K562 (cell line): ENCODE data around the gene OR1D5. TPM values are rescaled to one million over a fixed set of nuclear protein-coding genes. Genes with fewer than 3 reads are reported as not detected.

ENCODE experiments used
- ATAC-seq: fragments of 200-7000 bp; cut with Tn5 transposase; 3 replicates; pipeline ENCODE4 v1.9.1; 2020; ENCODE audit warnings: moderate library complexity
- BruUV-seq: library from RNA; stranded (reverse); fragments of 400-500 nt; replicated peaks from 2 replicates; lab custom pipeline; 2021; lab: Mats Ljungman, UMichigan
- CTCF ChIA-PET: fragments of 300-600 bp; formaldehyde crosslinking; extraction: SDS; loops from one replicate; lab custom pipeline; 2021; ENCODE audit warnings: low intra/inter-chr PET ratio; lab: Yijun Ruan, JAX
- POLR2A ChIA-PET: fragments of 300-600, 350-650 bp; sonication (Branson Sonifier 250); formaldehyde crosslinking; extraction: SDS; loops from one replicate; lab custom pipeline; 2021; ENCODE audit warnings: antibody characterized with exemption, inconsistent platforms; lab: Yijun Ruan, JAX
- DNase-seq, 4 experiments: peaks; one replicate each; pipeline versions ENCODE4 v3.0.0 to v3.0.0-alpha.2; 2011 to 2018; ENCODE audit warnings: low spot score in 3 of 4, mixed read lengths in 3 of 4; ENCODE audit errors: extremely low read depth in 1 of 4
- FAIRE-seq: peaks from 2 replicates; lab custom pipeline; 2011; peaks lifted over from hg19 to GRCh38; lab: Jason Lieb, UNC
- H2AFZ ChIP-seq: 2 replicates; pipeline ENCODE4 v1.6.0; 2011; ENCODE audit warnings: low read depth, low read length, control low read depth, inconsistent platforms
- H3K27ac ChIP-seq: fragments of 200-600 bp; 3 replicates; pipeline ENCODE4 v1.8.0; 2011; ENCODE audit warnings: low read depth, mild to moderate bottlenecking, control low read depth, inconsistent platforms, low read length, moderate library complexity, mixed read lengths; ENCODE audit errors: extremely low read depth
- H3K27me3 ChIP-seq, 2 experiments: fragments of 300-600 bp in 1 of 2; 2 replicates in 1 of 2; 3 replicates in 1 of 2; pipeline versions ENCODE4 v1.6.0 to v1.8.0; 2011; ENCODE audit warnings: inconsistent platforms in 2 of 2, low read length in 2 of 2, mild to moderate bottlenecking in 1 of 2, mixed read lengths in 1 of 2, moderate library complexity in 1 of 2; ENCODE audit not compliant: control insufficient read depth in 2 of 2, insufficient read depth in 2 of 2
- H3K36me3 ChIP-seq: fragments of 300-600 bp; 3 replicates; pipeline ENCODE4 v1.8.0; 2011; ENCODE audit warnings: mild to moderate bottlenecking, low read length, inconsistent platforms; ENCODE audit not compliant: control insufficient read depth, insufficient read depth
- H3K4me1 ChIP-seq, 2 experiments: fragments of 200-600 bp in 1 of 2; replicated peaks in 1 of 2; 2 replicates in 1 of 2; 3 replicates in 1 of 2; pipeline versions ENCODE4 v1.5.1 to v1.8.0; 2011; ENCODE audit warnings: inconsistent platforms in 2 of 2, low read length in 2 of 2, mild to moderate bottlenecking in 1 of 2, mixed read lengths in 1 of 2, moderate library complexity in 1 of 2; ENCODE audit not compliant: control insufficient read depth in 2 of 2, insufficient read depth in 2 of 2
- H3K4me2 ChIP-seq: 2 replicates; pipeline ENCODE4 v1.6.1; 2011; ENCODE audit warnings: low read length, control low read depth, inconsistent platforms, mixed read lengths; ENCODE audit not compliant: insufficient read depth
- H3K4me3 ChIP-seq: fragments of 200-600 bp; sonication (generic), shearing (Covaris generic); 2 replicates; pipeline ENCODE4 v1.5.1; 2016; ENCODE audit warnings: control low read depth, inconsistent platforms
- H3K79me2 ChIP-seq: fragments of 200-600 bp; 3 replicates; pipeline ENCODE4 v1.8.0; 2011; ENCODE audit warnings: low read length, inconsistent platforms; ENCODE audit not compliant: control insufficient read depth, insufficient read depth
- H3K9ac ChIP-seq, 2 experiments: 2 replicates each; pipeline versions ENCODE4 v1.6.0 to v1.6.1; 2011; ENCODE audit warnings: low read depth in 2 of 2, low read length in 2 of 2, control low read depth in 1 of 2, inconsistent platforms in 1 of 2, mild to moderate bottlenecking in 1 of 2, mixed read lengths in 1 of 2; ENCODE audit not compliant: insufficient read depth in 1 of 2
- H3K9me1 ChIP-seq: one replicate; pipeline ENCODE4 v1.6.0; 2011; ENCODE audit warnings: inconsistent platforms, mild to moderate bottlenecking, low read length, moderate library complexity; ENCODE audit not compliant: control insufficient read depth, insufficient read depth
- H3K9me3 ChIP-seq: replicated peaks from 2 replicates; pipeline ENCODE4 v1.5.1; 2011; ENCODE audit warnings: low read depth, low read length, inconsistent platforms; ENCODE audit not compliant: control insufficient read depth, insufficient read depth
- H4K20me1 ChIP-seq: replicated peaks from 2 replicates; pipeline ENCODE4 v1.6.1; 2011; ENCODE audit warnings: low read length, inconsistent platforms, mixed read lengths; ENCODE audit not compliant: control insufficient read depth, insufficient read depth
- BRF2 ChIP-seq: IDR thresholded peaks from 3 replicates; pipeline ENCODE4 v1.6.1; 2011; ENCODE audit warnings: borderline replicate concordance, mild to moderate bottlenecking; ENCODE audit not compliant: insufficient read length, insufficient read depth
- CSDE1 ChIP-seq, 2 experiments: fragments of 450-650 bp; IDR thresholded peaks; 2 replicates each; pipeline ENCODE4 v1.6.1; 2016; ENCODE audit warnings: mild to moderate bottlenecking in 1 of 2
- MLLT1 ChIP-seq, 2 experiments: fragments of 450-650 bp; IDR thresholded peaks; 2 replicates each; pipeline ENCODE4 v1.6.1; 2016
- RCOR1 ChIP-seq, 2 experiments: IDR thresholded peaks; 2 replicates each; pipeline ENCODE4 v1.6.1; 2012; ENCODE audit warnings: low read depth in 2 of 2, low read length in 2 of 2, borderline replicate concordance in 1 of 2, improper control_type of control experiment in 1 of 2
- UBTF ChIP-seq, 2 experiments: IDR thresholded peaks; 2 replicates each; pipeline ENCODE4 v1.6.1; 2012; ENCODE audit warnings: improper control_type of control experiment in 2 of 2, low read depth in 2 of 2, low read length in 2 of 2, borderline replicate concordance in 1 of 2
- ZNF212 ChIP-seq: fragments of 450-650 bp; formaldehyde crosslinking; IDR thresholded peaks from 2 replicates; pipeline ENCODE4 v1.4.0; 2020; ENCODE audit warnings: mild to moderate bottlenecking
- ZNF232 ChIP-seq: sonication (generic); formaldehyde crosslinking; IDR thresholded peaks from 2 replicates; pipeline ENCODE4 v1.8.0; 2022; ENCODE audit warnings: mild to moderate bottlenecking, missing genetic modification reagents
- ZNF263 ChIP-seq: sonication (generic); formaldehyde crosslinking; IDR thresholded peaks from 2 replicates; pipeline ENCODE4 v1.8.0; 2022; ENCODE audit warnings: mild to moderate bottlenecking, missing genetic modification reagents, borderline replicate concordance
- ZNF277 ChIP-seq: fragments of 250-450 bp; sonication (Bioruptor Pico); IDR thresholded peaks from 2 replicates; pipeline ENCODE4 v1.8.0; 2022; ENCODE audit warnings: inconsistent platforms, mild to moderate bottlenecking, moderate library complexity, borderline replicate concordance
- ZNF511 ChIP-seq: sonication (generic); formaldehyde crosslinking; IDR thresholded peaks from 2 replicates; pipeline ENCODE4 v1.8.0; 2022; ENCODE audit warnings: mild to moderate bottlenecking, missing genetic modification reagents
- ZNF785 ChIP-seq: fragments of 250-450 bp; sonication (Bioruptor Pico); IDR thresholded peaks from 2 replicates; pipeline ENCODE4 v1.4.0; 2020; ENCODE audit warnings: mild to moderate bottlenecking
- WGBS: fragments of 100-300 bp; shearing (Covaris generic); methylation state at CpG from one replicate; pipeline ENCODE4 v1.1.6; 2016; ENCODE audit warnings: low coverage, mixed read lengths; ENCODE audit not compliant: insufficient coverage; ENCODE audit errors: missing lambda C conversion rate; 5-methylcytosine and 5-hydroxymethylcytosine counted together
- in situ Hi-C: fragments of 300-500 bp; cut with MboI; formaldehyde crosslinking; loops from 4 replicates; pipeline ENCODE4 v1.15.0; 2018; ENCODE audit warnings: inconsistent platforms, mixed read lengths
- intact Hi-C: fragments of 100-400 bp; cut with micrococcal nuclease; formaldehyde crosslinking; loops from 2 replicates; pipeline ENCODE4 v1.14.2; 2022
- polyA plus RNA-seq, 8 experiments: library from polyadenylated mRNA; depleted of rRNA in 4 of 8; stranded (reverse) in 5 of 8; unstranded in 3 of 8; fragments of >200 nt; fragmentation: Nextera tagmentation in 2 of 8; fragmentation: Illumina TruSeq in 1 of 8; extraction: Ambion mirVana in 2 of 8; extraction: Trizol in 1 of 8; gene quantifications; 2 replicates each; pipeline versions ENCODE4 v1.2.1 to v1.2.3, GENCODE V29; 2011 to 2014; ENCODE audit warnings: inconsistent platforms in 1 of 8, missing spikeins in 1 of 8
- total RNA-seq, 7 experiments: library from RNA; depleted of rRNA in 6 of 7; stranded (reverse); fragments of >200 nt in 6 of 7; fragmentation: Illumina TruSeq in 2 of 7; extraction: Trizol in 2 of 7; gene quantifications; 2 replicates each; pipeline versions ENCODE4 v1.2.1 to v1.2.3, GENCODE V29; 2011 to 2021; ENCODE audit warnings: low replicate concordance in 1 of 7

The OR1D5 gene
- total and polyA plus RNA-seq, 9 of the 15 experiments (the other 6 are each of a cell fraction or from before 2014, with no cell fraction given) = not detected

- Histone ChIP-seq H3K36me3 (no peaks in the 10 kb centered on the region), H3K27me3 (peaks cover 0 to 13% of the 10 kb centered on the region in 2 experiments; a peak in 2 of 5 replicates)
- WGBS = 13% methylated on average over 10 of the region's 17 CpGs
Measured at GRCh38 chr17:3025421-3026124, 37.8 kb downstream of the OR1D5 start.

More at GRCh38 chr17:3025421-3026124, 37.8 kb downstream of the OR1D5 start:
- CTCF ChIA-PET = no interaction called here
- no peak for DNase-seq
- no peak overlapping the region for H3K4me2 ChIP-seq
- H3K4me1 ChIP-seq = no peaks in the 10 kb centered on the region; a peak in 1 of 5 replicates
- TF ChIP-seq ZNF232 (CRISPR knock-in tag) (no peak), ZNF263 (no peak), UBTF (IDR thresholded peaks at IDR 0.05; ENCODE audit: borderline replicate concordance in 1 of 2, low read depth in 2 of 2, low read length in 2 of 2) (no peak), ZNF511 (no peak), ZNF212 (no peak), MLLT1 (IDR thresholded peaks at IDR 0.05) (no peak), RCOR1 (IDR thresholded peaks at IDR 0.05; ENCODE audit: borderline replicate concordance in 1 of 2, low read depth in 2 of 2, low read length in 2 of 2) (no peak), CSDE1 (IDR thresholded peaks at IDR 0.05) (no peak), ZNF785 (CRISPR knock-in tag) (no peak), ZNF277 (CRISPR knock-in tag) (no peak), BRF2 (no peak)
- TF ChIP-seq, all 486 proteins: peak for 0
- in situ Hi-C loops (no loop called here), intact Hi-C loops (no loop called here)
- BruUV-seq = no TSS peak
- Histone ChIP-seq H3K27ac (no peak overlapping the region), H3K4me3 (no peak overlapping the region), H3K9me1 (no peaks in the 10 kb centered on the region), H3K9ac (no peak overlapping the region), H4K20me1 (no peaks in the 10 kb centered on the region), H3K79me2 (no peaks in the 10 kb centered on the region), H2AFZ (no peak overlapping the region), H3K9me3 (no peaks in the 10 kb centered on the region)
- FAIRE-seq = no peak
- no peak for ATAC-seq
- POLR2A ChIA-PET = interaction anchor here (0.6 kb wide), 1 partner anchor 482 kb away, joined by 3 read pairs; no protein-coding TSS in a partner anchor
